ENCODE measurements around the gene ANXA2R.
A peak's percentile ranks its signal among the peaks of the same experiment; 100 is the strongest.

- TF ChIP-seq POLR2A (IDR thresholded peaks at IDR 0.05) (no peak), CTCF (IDR thresholded peaks at IDR 0.05) (peak; percentile 6 to 56 (median 46))
Observed at GRCh38 chr5:43073597-43074546, 33.8 kb upstream of the ANXA2R start.
